Measurements from ENCODE around the gene GDA. TPM values are rescaled to one million over a fixed set of nuclear protein-coding genes. Genes with fewer than 3 reads are reported as not detected.
A peak's percentile ranks its signal among the peaks of the same experiment; 100 is the strongest.

The GDA gene
- total and polyA plus RNA-seq, 2 experiments from 2014 or later = not detected

DNA sequence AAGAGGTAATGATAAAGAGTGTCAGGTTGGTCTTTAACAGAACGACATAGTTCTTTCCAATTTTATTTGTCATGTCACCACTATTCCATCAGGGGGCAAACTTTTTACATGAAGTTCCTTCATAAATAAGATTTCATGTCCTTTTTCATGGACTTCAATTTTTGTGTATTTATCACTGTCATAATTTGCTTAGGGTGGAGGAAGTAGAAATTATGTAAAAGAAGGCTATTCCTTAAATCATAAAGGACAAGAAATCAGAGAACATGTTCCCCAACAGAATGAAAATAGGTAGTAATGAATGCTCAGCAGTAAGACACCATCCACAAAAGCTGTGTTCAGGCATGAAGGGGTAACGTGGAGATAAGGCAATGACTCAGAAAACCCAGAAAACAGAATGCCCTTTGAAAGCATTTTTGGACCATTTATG is 143.0 kb downstream of the GDA start:
- 0 out of 2 replicates have a peak overlapping the region, but pooled peaks have one; percentile 4 for H3K9ac ChIP-seq
- H3K27me3 ChIP-seq (replicated peaks; ENCODE audit: insufficient read depth) = no peaks in the 10 kb centered on the region
- no peak overlapping the region for H3K27ac ChIP-seq
- DNase-seq = peak; percentile 69
- TF ChIP-seq EZH2phosphoT487 (IDR thresholded peaks at IDR 0.05; ENCODE audit: insufficient read depth, low read depth) (no peak), EZH2 (IDR thresholded peaks at IDR 0.05; ENCODE audit: insufficient read depth, poor library complexity, severe bottlenecking) (no peak)
- H4K20me1 ChIP-seq (ENCODE audit: insufficient read depth) = no peaks in the 10 kb centered on the region
- peaks cover 10% of the 10 kb centered on the region; the same call in 1 of the 2 replicates for H3F3A ChIP-seq (ENCODE audit: insufficient read depth)
- H3K4me3 ChIP-seq = peak overlapping the region; percentile 21; the same call in 1 of the 2 replicates
- peaks cover 11% of the 10 kb centered on the region; the same call in 1 of the 2 replicates for H3K4me1 ChIP-seq (ENCODE audit: insufficient read depth)
- peak overlapping the region; percentile 79 for H3K4me2 ChIP-seq (ENCODE audit: unreplicated experiment)
- H3K9me2 ChIP-seq (ENCODE audit: insufficient read depth) = no peaks in the 10 kb centered on the region
- H3K79me2 ChIP-seq (ENCODE audit: insufficient read depth) = no peaks in the 10 kb centered on the region
- no peaks in the 10 kb centered on the region for H3K36me3 ChIP-seq (ENCODE audit: low read depth)
- in situ Hi-C loops (cut with MboI) = loop anchor here (25.0 kb wide), 1 partner anchor 745 kb away; no protein-coding TSS in a partner anchor
- H2AFZ ChIP-seq = peak overlapping the region; percentile 50
- 17 to 30% methylated on average over 2 of the region's 2 CpGs for WGBS, 2 experiments (ENCODE audit: low coverage in 1 of 2, low lambda C conversion rate in 2 of 2, missing lambda C conversion rate in 2 of 2)
- no peaks in the 10 kb centered on the region for H3K9me3 ChIP-seq (ENCODE audit: low read depth)

DNA sequence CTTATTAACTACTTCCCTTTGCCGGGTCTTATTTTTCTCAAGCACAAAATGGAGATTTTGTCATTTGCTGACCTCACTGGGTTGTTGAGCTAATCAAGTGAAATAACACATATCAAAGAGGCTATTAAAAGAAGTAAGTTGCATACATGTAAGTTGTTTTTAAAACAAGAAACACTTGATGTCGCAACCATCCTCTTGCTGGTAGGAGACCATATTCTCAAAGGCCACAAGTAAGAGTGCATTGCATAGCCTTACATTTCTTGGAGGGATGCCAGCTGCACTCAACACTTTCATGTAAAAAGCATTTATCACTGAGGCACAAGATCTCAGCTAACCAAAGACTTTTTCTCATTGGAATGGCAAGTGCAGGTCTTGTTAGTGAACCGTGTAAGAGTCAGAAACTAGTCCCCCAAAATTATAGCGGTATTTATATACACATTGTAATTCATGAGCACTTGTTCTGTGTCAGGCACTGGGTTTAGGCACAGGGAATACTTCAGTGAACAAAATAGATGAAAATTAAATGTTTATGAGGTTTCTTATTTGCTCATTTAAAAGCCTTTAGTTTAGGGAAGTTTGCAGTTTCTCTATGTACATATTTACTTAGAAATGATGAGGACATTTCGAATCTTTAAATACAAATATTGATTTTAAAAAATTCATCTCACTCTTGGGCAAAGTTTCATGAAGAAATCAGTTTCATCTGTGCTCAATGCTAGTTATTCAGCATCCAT is 143.8 kb downstream of the GDA start:
- WGBS, 2 experiments (ENCODE audit: low coverage in 1 of 2, low lambda C conversion rate in 2 of 2, missing lambda C conversion rate in 2 of 2) = 59 to 64% methylated on average over 5 of the region's 5 CpGs
- DNase-seq = peak; percentile 62

DNA sequence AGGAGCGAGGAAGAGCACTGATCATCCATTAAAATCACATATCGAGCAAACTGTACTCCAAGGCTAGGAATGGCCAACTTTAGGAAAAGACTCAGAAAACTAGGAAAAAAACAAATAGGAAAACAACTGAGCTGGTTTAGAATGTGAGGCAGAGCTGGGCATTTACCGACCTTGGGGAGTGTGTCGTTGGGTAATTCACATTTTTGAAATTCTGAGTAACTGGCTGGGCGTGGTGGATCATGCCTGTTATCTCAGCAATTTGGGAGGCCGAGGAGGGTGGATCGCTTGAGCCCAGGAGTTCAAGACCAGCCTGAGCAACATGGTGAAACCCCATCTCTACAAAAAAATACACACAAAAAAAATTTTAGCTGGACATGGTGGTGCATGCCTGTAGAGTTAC is 145.7 kb downstream of the GDA start:
- TF ChIP-seq EZH2phosphoT487 (IDR thresholded peaks at IDR 0.05; ENCODE audit: insufficient read depth, low read depth) (no peak), EZH2 (IDR thresholded peaks at IDR 0.05; ENCODE audit: insufficient read depth, poor library complexity, severe bottlenecking) (no peak)
- no peak overlapping the region for H3K4me2 ChIP-seq (ENCODE audit: unreplicated experiment)
- no peak overlapping the region for H3K9ac ChIP-seq
- H3K4me1 ChIP-seq (ENCODE audit: insufficient read depth) = peaks cover 11% of the 10 kb centered on the region; the same call in 1 of the 2 replicates
- no peaks in the 10 kb centered on the region for H3K9me2 ChIP-seq (ENCODE audit: insufficient read depth)
- no peaks in the 10 kb centered on the region for H3K9me3 ChIP-seq (ENCODE audit: low read depth)
- no peaks in the 10 kb centered on the region for H3K27me3 ChIP-seq (replicated peaks; ENCODE audit: insufficient read depth)
- H4K20me1 ChIP-seq (ENCODE audit: insufficient read depth) = no peaks in the 10 kb centered on the region
- no peak overlapping the region for H2AFZ ChIP-seq
- DNase-seq = no peak
- in situ Hi-C loops (cut with MboI) = loop anchor here (25.0 kb wide), 1 partner anchor 742 kb away; no protein-coding TSS in a partner anchor
- H3K4me3 ChIP-seq = no peak overlapping the region
- H3K79me2 ChIP-seq (ENCODE audit: insufficient read depth) = no peaks in the 10 kb centered on the region
- H3K27ac ChIP-seq = no peak overlapping the region
- peaks cover 10% of the 10 kb centered on the region; the same call in 1 of the 2 replicates for H3F3A ChIP-seq (ENCODE audit: insufficient read depth)
- H3K36me3 ChIP-seq (ENCODE audit: low read depth) = no peaks in the 10 kb centered on the region
- 91 to 92% methylated on average over 7 of the region's 7 CpGs for WGBS, 2 experiments (ENCODE audit: low coverage in 1 of 2, low lambda C conversion rate in 2 of 2, missing lambda C conversion rate in 2 of 2)

More for the DNA sequence above, 143.8 kb downstream of the GDA start:
- Histone ChIP-seq H3K4me1 (ENCODE audit: insufficient read depth) (peaks cover 11% of the 10 kb centered on the region; the same call in 1 of the 2 replicates), H3K9ac (no peak overlapping the region), H2AFZ (peak overlapping the region; percentile 50; the same call in 1 of the 2 replicates), H3K4me2 (ENCODE audit: unreplicated experiment) (peak overlapping the region; percentile 79), H3K27ac (no peak overlapping the region), H4K20me1 (ENCODE audit: insufficient read depth) (no peaks in the 10 kb centered on the region), H3K36me3 (ENCODE audit: low read depth) (no peaks in the 10 kb centered on the region), H3K4me3 (no peak overlapping the region), H3K79me2 (ENCODE audit: insufficient read depth) (no peaks in the 10 kb centered on the region), H3K9me3 (ENCODE audit: low read depth) (no peaks in the 10 kb centered on the region), H3K9me2 (ENCODE audit: insufficient read depth) (no peaks in the 10 kb centered on the region), H3K27me3 (replicated peaks; ENCODE audit: insufficient read depth) (no peaks in the 10 kb centered on the region), H3F3A (ENCODE audit: insufficient read depth) (peaks cover 10% of the 10 kb centered on the region; the same call in 1 of the 2 replicates)
- TF ChIP-seq EZH2 (IDR thresholded peaks at IDR 0.05; ENCODE audit: insufficient read depth, poor library complexity, severe bottlenecking) = no peak
- no peak for TF ChIP-seq EZH2phosphoT487 (IDR thresholded peaks at IDR 0.05; ENCODE audit: insufficient read depth, low read depth)
- in situ Hi-C loops (cut with MboI) = loop anchor here (25.0 kb wide), 1 partner anchor 744 kb away; no protein-coding TSS in a partner anchor

DNA sequence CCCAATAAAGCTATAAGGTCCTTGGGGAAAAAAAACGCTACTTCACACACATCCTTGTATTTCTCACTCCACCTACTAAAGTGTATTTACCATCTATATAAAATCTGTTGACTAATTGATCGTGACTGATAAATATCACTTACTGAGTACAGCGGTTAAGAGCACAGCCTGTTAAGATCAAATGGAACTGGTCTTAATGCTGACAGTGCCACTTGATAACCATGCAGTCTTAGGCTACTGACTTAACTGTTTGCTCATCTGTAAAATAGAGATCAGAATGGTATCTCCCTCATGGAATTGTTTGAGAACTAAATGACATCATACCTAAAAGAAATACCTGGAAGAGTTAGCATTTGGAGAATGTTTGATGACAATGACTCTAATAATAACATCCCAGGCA is 148.3 kb downstream of the GDA start:
- Histone ChIP-seq H3K9me2 (ENCODE audit: insufficient read depth) (no peaks in the 10 kb centered on the region), H3K4me3 (no peak overlapping the region), H3K4me1 (ENCODE audit: insufficient read depth) (peaks cover 8% of the 10 kb centered on the region; the same call in 1 of the 2 replicates), H3K27me3 (replicated peaks; ENCODE audit: insufficient read depth) (no peaks in the 10 kb centered on the region), H3K9ac (no peak overlapping the region), H3K27ac (no peak overlapping the region), H3K4me2 (ENCODE audit: unreplicated experiment) (no peak overlapping the region), H4K20me1 (ENCODE audit: insufficient read depth) (no peaks in the 10 kb centered on the region), H3F3A (ENCODE audit: insufficient read depth) (peaks cover 7% of the 10 kb centered on the region; the same call in 1 of the 2 replicates), H3K79me2 (ENCODE audit: insufficient read depth) (no peaks in the 10 kb centered on the region), H2AFZ (no peak overlapping the region), H3K9me3 (ENCODE audit: low read depth) (no peaks in the 10 kb centered on the region), H3K36me3 (ENCODE audit: low read depth) (no peaks in the 10 kb centered on the region)
- no peak for TF ChIP-seq EZH2phosphoT487 (IDR thresholded peaks at IDR 0.05; ENCODE audit: insufficient read depth, low read depth)
- no peak for TF ChIP-seq EZH2 (IDR thresholded peaks at IDR 0.05; ENCODE audit: insufficient read depth, poor library complexity, severe bottlenecking)
- DNase-seq = no peak
- 76 to 79% methylated on average over 3 of the region's 3 CpGs for WGBS, 2 experiments (ENCODE audit: low coverage in 1 of 2, low lambda C conversion rate in 2 of 2, missing lambda C conversion rate in 2 of 2)
- in situ Hi-C loops (cut with MboI) = loop anchor here (25.0 kb wide), 1 partner anchor 740 kb away; no protein-coding TSS in a partner anchor

Data from GM23248 (cell line).